SK-N-SH treated with all-trans-retinoic acid at 6 μM for 48 hours (cell line): Measurements from ENCODE around the gene NOTCH2.

Source experiments
- ATAC-seq: fragments of 200-7000 bp; cut with Tn5 transposase; 3 replicates; pipeline ENCODE4 v1.9.1; 2020; ENCODE audit warnings: mild to moderate bottlenecking, moderate library complexity
- ARNTL ChIP-seq: fragments of 450-650 bp; formaldehyde crosslinking; IDR thresholded peaks from 2 replicates; pipeline ENCODE4 v1.5.0; 2020; ENCODE audit warnings: low read depth, mild to moderate bottlenecking, moderate library complexity, borderline replicate concordance
- BACH2 ChIP-seq: fragments of 250-450 bp; sonication (Bioruptor Pico); IDR thresholded peaks from 2 replicates; pipeline ENCODE4 v1.9.0; 2021; ENCODE audit warnings: mild to moderate bottlenecking, borderline replicate concordance
- CREB5 ChIP-seq: fragments of 250-450 bp; sonication (Bioruptor Pico); IDR thresholded peaks from 2 replicates; pipeline ENCODE4 v1.5.1; 2020; ENCODE audit warnings: low read depth, mild to moderate bottlenecking, moderate library complexity
- CSDC2 ChIP-seq: fragments of 250-450 bp; sonication (Bioruptor Pico); IDR thresholded peaks from 2 replicates; pipeline ENCODE4 v1.5.0; 2020; ENCODE audit warnings: mild to moderate bottlenecking, moderate library complexity
- CSRNP3 ChIP-seq: fragments of 250-450 bp; sonication (Bioruptor Pico); IDR thresholded peaks from 2 replicates; pipeline ENCODE4 v1.5.1; 2021; ENCODE audit warnings: mild to moderate bottlenecking, moderate library complexity
- ESRRG ChIP-seq: fragments of 250-450 bp; sonication (Bioruptor Pico); IDR thresholded peaks from 2 replicates; pipeline ENCODE4 v1.6.1; 2021; ENCODE audit warnings: mild to moderate bottlenecking
- GLIS3 ChIP-seq: fragments of 250-450 bp; sonication (Bioruptor Pico); IDR thresholded peaks from 2 replicates; pipeline ENCODE4 v1.5.0; 2020; ENCODE audit warnings: mild to moderate bottlenecking, moderate library complexity
- ISL1 ChIP-seq: fragments of 250-450 bp; sonication (Bioruptor Pico); IDR thresholded peaks from 2 replicates; pipeline ENCODE4 v2.1.2; 2022; ENCODE audit warnings: mild to moderate bottlenecking, moderate library complexity
- OSR1 ChIP-seq: fragments of 250-450 bp; sonication (Bioruptor Pico); IDR thresholded peaks from 2 replicates; pipeline ENCODE4 v1.8.0; 2022; ENCODE audit warnings: moderate library complexity, mild to moderate bottlenecking, inconsistent platforms
- PATZ1 ChIP-seq: fragments of 250-450 bp; sonication (Bioruptor Pico); IDR thresholded peaks from 2 replicates; pipeline ENCODE4 v1.8.0; 2020; ENCODE audit warnings: mild to moderate bottlenecking, moderate library complexity, borderline replicate concordance
- RARB ChIP-seq: fragments of 250-450 bp; sonication (Bioruptor Pico); IDR thresholded peaks from 2 replicates; pipeline ENCODE4 v1.8.0; 2021; ENCODE audit warnings: mild to moderate bottlenecking, moderate library complexity
- SNAI2 ChIP-seq: fragments of 250-450 bp; sonication (Bioruptor Pico); IDR thresholded peaks from 2 replicates; pipeline ENCODE4 v1.5.0; 2020; ENCODE audit warnings: mild to moderate bottlenecking, moderate library complexity
- TCF4 ChIP-seq: fragments of 250-450 bp; sonication (Bioruptor Pico); IDR thresholded peaks from 2 replicates; pipeline ENCODE4 v1.8.0; 2021; ENCODE audit warnings: mild to moderate bottlenecking, moderate library complexity, borderline replicate concordance
- ZC3H10 ChIP-seq: fragments of 250-450 bp; sonication (Bioruptor Pico); IDR thresholded peaks from 2 replicates; pipeline ENCODE4 v1.5.1; 2021; ENCODE audit warnings: mild to moderate bottlenecking, moderate library complexity
- ZFP3 ChIP-seq: fragments of 250-450 bp; sonication (Bioruptor Pico); IDR thresholded peaks from 2 replicates; pipeline ENCODE4 v1.5.0; 2020; ENCODE audit warnings: mild to moderate bottlenecking, moderate library complexity
- ZFP30 ChIP-seq: fragments of 450-650 bp; formaldehyde crosslinking; IDR thresholded peaks from 2 replicates; pipeline ENCODE4 v1.5.0; 2022; ENCODE audit warnings: mild to moderate bottlenecking, moderate library complexity
- ZNF565 ChIP-seq: fragments of 450-650 bp; formaldehyde crosslinking; conservative IDR thresholded peaks from 2 replicates; pipeline ENCODE4 v1.5.0; 2020; ENCODE audit warnings: low read depth, mild to moderate bottlenecking, moderate library complexity
- ZNF70 ChIP-seq: fragments of 450-650 bp; formaldehyde crosslinking; IDR thresholded peaks from 2 replicates; pipeline ENCODE4 v1.5.0; 2020; ENCODE audit warnings: mild to moderate bottlenecking, moderate library complexity
- ZNF8 ChIP-seq: fragments of 450-650 bp; formaldehyde crosslinking; IDR thresholded peaks from 2 replicates; pipeline ENCODE4 v1.5.0; 2020; ENCODE audit warnings: mild to moderate bottlenecking, moderate library complexity
- TF ChIP-seq, protein P1 (sequence below): fragments of 250-450 bp; sonication (Bioruptor Pico); IDR thresholded peaks from 2 replicates; pipeline ENCODE4 v1.5.0; 2020; ENCODE audit warnings: mild to moderate bottlenecking, moderate library complexity
- TF ChIP-seq, protein P2 (sequence below): fragments of 250-450 bp; sonication (Bioruptor Pico); IDR thresholded peaks from 2 replicates; pipeline ENCODE4 v1.8.0; 2021; ENCODE audit warnings: low read depth, mild to moderate bottlenecking, moderate library complexity, borderline replicate concordance

Gene NOTCH2

DNA sequence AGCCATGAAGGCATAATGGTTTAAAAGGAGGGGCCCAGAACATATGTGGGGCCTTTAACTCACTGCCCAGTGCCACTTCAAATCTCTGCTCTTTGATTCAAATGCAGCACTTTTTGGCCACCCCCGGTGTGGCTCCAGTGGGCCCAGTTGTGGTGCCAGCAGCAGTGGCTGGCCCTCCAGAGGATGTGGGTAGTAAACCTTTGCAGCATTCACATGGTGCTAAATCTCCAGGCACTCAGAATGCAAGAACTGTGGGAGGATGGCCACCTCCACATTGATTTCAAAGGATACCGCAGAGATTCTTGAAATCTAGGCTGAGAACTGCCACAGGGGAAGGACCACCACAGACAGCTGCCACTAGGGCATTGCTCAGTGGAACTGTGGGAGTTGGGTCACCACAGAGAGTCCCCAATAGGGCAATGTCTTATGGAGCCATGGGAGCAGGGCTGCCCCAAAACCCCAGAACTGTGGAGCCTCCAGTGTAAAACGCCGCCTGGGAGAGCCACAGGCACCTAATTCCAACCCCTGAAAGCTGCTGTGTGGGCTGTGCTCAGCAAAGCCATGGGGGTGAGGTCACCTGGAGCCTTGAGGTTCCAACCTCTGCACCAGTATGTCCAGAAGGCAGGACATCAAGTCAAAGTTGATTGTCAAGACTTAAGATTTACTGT lies 166.6 kb downstream of the NOTCH2 start:
- TF ChIP-seq TCF4 (CRISPR knock-in tag) (no peak), ZNF8 (no peak), SNAI2 (CRISPR knock-in tag) (no peak), ZFP3 (no peak), RARB (CRISPR knock-in tag) (no peak), CREB5 (CRISPR knock-in tag) (no peak), ZFP30 (no peak), CSDC2 (CRISPR knock-in tag) (no peak), ZNF70 (CRISPR knock-in tag) (no peak), ZNF565 (no peak), BACH2 (CRISPR knock-in tag) (no peak), ESRRG (CRISPR knock-in tag) (no peak), PATZ1 (CRISPR knock-in tag) (no peak), CSRNP3 (CRISPR knock-in tag) (no peak), OSR1 (CRISPR knock-in tag) (no peak)
- TF ChIP-seq, protein P1, sequence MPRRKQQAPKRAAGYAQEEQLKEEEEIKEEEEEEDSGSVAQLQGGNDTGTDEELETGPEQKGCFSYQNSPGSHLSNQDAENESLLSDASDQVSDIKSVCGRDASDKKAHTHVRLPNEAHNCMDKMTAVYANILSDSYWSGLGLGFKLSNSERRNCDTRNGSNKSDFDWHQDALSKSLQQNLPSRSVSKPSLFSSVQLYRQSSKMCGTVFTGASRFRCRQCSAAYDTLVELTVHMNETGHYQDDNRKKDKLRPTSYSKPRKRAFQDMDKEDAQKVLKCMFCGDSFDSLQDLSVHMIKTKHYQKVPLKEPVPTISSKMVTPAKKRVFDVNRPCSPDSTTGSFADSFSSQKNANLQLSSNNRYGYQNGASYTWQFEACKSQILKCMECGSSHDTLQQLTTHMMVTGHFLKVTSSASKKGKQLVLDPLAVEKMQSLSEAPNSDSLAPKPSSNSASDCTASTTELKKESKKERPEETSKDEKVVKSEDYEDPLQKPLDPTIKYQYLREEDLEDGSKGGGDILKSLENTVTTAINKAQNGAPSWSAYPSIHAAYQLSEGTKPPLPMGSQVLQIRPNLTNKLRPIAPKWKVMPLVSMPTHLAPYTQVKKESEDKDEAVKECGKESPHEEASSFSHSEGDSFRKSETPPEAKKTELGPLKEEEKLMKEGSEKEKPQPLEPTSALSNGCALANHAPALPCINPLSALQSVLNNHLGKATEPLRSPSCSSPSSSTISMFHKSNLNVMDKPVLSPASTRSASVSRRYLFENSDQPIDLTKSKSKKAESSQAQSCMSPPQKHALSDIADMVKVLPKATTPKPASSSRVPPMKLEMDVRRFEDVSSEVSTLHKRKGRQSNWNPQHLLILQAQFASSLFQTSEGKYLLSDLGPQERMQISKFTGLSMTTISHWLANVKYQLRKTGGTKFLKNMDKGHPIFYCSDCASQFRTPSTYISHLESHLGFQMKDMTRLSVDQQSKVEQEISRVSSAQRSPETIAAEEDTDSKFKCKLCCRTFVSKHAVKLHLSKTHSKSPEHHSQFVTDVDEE: no peak
- TF ChIP-seq, protein P2, sequence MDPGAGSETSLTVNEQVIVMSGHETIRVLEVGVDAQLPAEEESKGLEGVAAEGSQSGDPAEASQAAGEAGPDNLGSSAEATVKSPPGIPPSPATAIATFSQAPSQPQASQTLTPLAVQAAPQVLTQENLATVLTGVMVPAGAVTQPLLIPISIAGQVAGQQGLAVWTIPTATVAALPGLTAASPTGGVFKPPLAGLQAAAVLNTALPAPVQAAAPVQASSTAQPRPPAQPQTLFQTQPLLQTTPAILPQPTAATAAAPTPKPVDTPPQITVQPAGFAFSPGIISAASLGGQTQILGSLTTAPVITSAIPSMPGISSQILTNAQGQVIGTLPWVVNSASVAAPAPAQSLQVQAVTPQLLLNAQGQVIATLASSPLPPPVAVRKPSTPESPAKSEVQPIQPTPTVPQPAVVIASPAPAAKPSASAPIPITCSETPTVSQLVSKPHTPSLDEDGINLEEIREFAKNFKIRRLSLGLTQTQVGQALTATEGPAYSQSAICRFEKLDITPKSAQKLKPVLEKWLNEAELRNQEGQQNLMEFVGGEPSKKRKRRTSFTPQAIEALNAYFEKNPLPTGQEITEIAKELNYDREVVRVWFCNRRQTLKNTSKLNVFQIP: no peak
- no peak for ATAC-seq

- no peak for ATAC-seq
- TF ChIP-seq CREB5 (CRISPR knock-in tag): no peak
- no peak for TF ChIP-seq ZC3H10
- TF ChIP-seq ISL1 (CRISPR knock-in tag): no peak
- TF ChIP-seq, protein P2: no peak
- TF ChIP-seq, protein P1: no peak
- TF ChIP-seq GLIS3 (CRISPR knock-in tag): no peak
- TF ChIP-seq CSDC2 (CRISPR knock-in tag): no peak
- no peak for TF ChIP-seq CSRNP3 (CRISPR knock-in tag)
- no peak for TF ChIP-seq ARNTL (CRISPR knock-in tag)
- no peak for TF ChIP-seq RARB (CRISPR knock-in tag)
- no peak for TF ChIP-seq TCF4 (CRISPR knock-in tag)
Observed at GRCh38 chr1:119898981-119899720, 170.3 kb downstream of the NOTCH2 start.
